NCI-H524 treated with DMSO at 0.1 percent for 48 hours (cell line): Measurements from ENCODE around the gene CDH9.

ENCODE experiments used
- DNase-seq: peaks from one replicate; lab custom pipeline; 2025; lab: John Stamatoyannopoulos, UW

The CDH9 gene, protein sequence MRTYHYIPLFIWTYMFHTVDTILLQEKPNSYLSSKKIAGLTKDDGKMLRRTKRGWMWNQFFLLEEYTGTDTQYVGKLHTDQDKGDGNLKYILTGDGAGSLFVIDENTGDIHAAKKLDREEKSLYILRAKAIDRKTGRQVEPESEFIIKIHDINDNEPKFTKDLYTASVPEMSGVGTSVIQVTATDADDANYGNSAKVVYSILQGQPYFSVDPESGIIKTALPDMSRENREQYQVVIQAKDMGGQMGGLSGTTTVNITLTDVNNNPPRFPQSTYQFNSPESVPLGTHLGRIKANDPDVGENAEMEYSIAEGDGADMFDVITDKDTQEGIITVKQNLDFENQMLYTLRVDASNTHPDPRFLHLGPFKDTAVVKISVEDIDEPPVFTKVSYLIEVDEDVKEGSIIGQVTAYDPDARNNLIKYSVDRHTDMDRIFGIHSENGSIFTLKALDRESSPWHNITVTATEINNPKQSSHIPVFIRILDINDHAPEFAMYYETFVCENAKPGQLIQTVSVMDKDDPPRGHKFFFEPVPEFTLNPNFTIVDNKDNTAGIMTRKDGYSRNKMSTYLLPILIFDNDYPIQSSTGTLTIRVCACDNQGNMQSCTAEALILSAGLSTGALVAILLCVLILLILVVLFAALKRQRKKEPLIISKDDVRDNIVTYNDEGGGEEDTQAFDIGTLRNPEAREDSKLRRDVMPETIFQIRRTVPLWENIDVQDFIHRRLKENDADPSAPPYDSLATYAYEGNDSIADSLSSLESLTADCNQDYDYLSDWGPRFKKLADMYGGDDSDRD

DNA sequence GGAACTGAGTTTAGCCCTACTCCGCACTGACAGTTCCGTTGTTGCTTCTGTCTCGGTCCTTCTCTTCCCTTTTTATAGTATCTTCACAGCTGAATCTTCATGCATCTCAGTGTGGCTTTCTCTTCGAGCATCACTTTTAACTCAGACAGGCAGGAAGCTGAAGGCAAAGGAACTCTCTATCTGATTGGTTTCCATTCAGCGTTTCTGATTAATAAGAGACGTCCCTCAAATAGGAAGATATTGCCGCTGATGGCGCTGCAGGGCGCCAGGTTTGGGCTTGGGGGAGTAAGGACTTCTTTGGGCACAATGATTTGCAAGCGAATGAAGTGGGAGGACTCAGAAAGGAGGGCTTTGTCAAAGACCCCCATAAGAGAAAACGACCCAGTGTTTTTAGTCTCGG lies at the start of gene CDH9:
Gene CDH9 (minus strand): TSS at position 111 of the 400 bp plus-strand sequence. CDS start 50,253 bp downstream, outside the sequence.
- DNase-seq, result no peak

DNA sequence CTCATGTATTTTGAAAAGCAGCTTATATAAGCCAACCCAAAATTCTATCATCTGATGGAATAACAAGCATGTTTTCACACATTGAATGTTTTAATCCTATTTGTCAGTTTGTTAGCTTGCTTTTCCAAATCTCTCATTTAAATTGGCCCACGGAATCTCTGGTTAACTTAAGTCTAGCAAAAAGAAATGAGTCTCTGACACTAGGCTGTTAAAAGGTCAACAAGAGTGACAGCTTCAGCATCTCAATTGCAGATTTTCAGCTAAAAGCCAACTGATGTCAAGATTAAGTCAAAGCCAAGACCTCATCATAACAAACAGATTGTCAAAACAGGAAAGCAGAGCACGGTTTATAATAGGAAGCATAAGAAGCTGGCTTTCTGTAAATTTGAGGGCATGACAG lies 49.4 kb upstream of the CDH9 start:
- DNase-seq, result no peak

DNA sequence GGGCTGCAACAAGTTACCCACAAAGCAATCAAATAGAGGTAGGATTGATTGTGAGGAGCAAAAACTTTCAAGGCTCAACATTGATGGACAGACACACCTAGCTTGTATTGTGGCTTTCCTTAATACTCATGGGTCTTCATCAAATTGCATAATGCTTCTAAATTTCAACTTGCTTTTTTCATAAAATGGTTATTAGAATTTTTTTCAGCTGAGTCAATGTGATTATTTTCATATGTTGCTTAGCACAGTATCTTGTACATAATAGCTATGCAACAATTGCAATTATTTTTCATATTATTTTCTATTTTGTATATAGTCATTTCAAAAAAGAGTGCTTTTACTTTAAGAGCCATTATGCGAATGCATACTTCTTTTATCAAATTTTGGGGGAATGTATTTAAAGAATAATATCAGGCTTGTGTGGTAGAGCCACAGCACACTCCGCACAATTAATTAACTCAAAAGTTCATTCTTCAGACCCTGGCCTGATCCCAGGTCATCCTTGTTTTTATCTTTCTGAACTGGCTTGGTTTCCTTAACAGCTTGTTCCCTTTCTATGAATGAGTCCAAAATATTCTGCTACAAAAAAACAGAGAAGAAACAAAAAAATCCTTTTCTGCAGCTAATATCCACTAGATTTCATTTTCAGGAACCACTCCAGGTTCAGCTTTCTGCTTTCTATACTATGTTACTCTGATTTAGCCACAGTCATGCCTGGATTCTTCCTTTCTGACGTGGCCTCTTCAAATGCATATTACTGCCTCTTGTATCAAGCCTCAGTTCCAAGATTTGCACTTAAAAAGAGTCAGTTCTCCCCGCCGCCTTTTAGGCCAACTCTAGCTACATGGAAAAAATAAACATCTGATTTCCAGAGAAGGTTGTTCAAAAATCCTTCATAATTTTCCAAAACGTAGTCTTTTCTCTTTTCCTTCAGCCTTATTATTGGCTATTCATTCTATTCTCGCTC lies 45.3 kb upstream of the CDH9 start:
- DNase-seq, result no peak

DNA sequence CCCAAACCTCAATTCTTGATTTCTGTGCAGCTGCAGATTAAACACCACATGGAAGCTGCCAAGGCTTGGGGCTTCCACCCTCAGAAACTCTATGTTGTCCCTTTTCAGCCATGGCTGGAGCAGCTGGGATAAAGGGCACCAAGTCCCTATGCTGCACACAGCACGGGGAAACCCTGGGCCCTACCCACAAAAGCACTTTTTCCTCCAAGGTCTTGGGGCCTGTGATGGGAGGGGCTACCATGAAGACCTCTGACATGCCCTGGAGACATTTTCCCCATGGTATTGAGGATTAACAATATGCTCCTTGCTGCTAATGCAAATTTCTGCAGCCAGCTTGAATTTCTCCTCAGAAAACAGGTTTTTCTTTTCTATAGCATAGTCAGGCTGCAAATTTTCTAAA lies 41.8 kb upstream of the CDH9 start:
- DNase-seq, result no peak

DNA sequence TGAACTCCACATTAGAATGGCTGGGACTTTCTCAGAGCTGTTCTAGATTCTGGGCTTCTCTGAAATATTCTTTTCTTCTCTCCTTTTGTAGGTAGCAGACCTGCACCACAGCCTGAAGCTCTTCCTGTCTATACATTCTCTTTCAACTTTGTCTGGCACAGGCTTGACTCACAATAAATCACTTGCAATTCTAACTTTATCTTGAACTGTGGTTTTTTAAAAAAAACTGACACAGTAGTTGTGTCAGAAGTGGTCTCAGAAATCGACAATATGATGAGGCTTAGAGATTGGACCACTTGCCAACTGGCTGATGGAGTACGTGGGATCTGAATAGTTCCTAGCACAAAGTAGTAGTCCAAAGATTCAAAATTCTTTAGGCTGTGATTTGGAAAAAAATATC lies 24.1 kb upstream of the CDH9 start:
- DNase-seq, result no peak

DNA sequence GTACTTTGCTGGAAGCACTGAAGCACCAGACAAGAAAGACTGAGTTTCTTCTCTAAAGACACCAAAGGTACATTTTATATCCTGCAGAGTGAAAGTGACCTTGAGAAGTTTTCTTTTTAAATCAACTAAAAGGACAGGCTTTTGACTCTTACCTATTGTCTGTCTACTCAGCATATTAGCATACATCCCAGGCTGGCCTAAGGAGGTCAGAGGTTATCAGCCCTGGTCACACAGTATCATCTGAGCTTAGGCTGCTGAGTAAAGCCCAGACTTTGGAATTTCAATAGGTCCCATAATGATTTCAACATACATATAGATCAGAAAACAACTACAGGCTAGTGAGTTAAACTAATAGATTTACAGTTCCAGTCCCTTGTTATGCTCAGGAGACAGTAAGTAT lies 10.1 kb upstream of the CDH9 start:
- DNase-seq, result no peak

DNA sequence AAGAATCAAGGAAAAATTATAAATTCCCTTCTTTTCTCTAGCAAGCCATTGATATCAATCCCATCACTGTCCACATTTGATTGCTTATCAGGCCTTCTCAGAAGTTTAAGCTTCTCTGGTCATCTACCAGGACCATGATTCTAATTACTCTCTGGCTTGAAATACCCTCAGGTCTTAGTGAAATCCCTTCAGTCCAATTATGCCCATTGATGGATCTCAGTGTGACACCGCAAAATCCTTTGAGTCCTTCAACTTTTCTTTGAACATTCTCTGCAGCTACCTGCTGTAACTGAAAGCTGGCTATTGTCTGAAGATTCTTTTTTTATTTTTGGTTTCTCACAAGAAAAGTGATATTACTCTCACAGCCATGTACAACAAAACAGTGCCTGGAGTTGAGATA lies 3.0 kb upstream of the CDH9 start:
- no peak for DNase-seq

DNA sequence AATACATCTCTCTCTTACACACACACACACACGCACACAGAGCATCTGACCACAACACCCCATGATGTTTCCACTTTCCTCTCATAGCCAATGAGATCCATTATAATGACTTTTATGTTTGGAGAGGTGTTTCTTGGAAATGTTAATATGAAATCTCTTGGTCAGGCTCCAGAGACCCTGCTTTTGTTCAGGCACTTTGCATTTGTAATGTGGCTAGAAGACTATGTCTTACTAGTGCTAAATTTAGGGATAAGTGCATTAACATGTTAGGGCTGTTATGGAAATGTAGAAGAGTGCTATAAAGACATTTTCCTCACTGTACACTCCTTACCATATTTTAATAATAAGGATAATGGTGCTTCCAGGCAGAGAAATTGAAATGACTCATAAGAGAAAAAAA lies 3.8 kb downstream of the CDH9 start:
- DNase-seq, result no peak

DNA sequence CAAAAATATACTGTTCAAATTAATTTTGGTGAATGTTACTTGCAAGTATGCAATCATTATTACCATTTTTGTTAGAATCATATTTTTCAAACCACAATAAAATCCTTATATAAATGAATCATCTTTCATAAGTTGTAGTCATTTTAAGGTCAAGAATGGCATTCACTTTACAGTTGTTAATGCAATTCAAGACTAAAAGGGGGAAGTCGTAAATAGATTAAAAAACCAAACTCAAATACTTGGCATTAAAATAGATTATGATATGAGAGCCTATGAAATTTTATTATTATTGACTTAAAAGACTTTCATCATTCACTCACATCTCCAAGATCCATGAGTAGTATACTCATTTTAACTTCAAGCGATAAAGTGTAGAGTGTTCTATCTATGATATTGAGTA lies 11.6 kb downstream of the CDH9 start:
- DNase-seq, result no peak

DNA sequence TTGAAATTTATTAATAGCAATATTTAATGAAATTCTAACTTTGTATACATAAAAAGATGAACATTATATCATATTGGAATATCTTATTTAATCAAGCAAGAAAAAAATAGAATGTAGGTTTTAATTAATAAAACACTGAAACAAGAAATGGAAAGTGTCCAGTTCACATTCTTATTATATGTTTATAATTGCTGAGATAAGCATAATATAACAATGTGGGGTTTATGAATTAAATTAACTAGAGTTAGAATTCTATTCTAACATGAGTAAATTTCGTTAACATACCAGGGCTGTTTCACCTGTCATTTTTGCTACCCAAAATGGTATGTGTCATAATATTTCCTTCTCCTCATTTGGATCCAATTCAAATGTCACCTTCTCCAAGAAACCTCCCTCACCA lies 12.3 kb downstream of the CDH9 start:
- DNase-seq, result no peak

DNA sequence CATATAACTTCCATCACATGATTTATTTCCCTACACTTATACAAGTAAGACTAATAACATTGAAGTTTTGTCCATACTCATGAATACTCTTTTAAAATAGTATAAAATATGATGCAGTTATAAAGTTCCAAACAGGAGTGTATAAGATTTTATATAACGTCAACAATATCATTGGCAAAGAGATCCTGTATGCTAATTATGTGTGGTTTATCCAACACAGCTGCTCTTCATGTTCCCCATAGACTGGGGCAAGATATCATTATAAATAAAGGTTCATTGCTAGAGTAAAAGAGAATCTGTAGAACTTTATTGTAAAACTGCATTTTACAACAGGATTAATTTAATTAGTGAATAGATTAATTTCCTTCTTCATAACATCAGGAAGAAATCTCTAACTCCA lies 16.9 kb downstream of the CDH9 start:
- no peak for DNase-seq

DNA sequence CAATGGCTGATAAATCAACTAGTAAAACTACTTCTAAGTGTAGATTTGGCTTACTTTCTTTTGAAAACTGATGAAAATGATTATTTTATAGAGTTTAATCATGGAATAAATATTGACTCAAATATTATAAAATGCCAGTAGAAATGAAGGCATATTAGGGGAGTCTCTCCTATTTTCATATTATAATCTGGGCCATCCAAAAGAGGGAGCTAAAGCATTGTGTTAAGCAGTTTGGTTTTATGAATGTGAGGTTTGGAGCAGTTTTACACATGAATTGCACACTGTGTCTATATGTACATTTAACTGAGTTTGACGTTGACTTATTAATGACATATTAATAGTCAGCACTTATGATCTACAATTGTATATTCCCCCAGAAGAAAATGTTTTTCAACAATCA lies 17.4 kb downstream of the CDH9 start:
- peak; percentile 55 for DNase-seq

DNA sequence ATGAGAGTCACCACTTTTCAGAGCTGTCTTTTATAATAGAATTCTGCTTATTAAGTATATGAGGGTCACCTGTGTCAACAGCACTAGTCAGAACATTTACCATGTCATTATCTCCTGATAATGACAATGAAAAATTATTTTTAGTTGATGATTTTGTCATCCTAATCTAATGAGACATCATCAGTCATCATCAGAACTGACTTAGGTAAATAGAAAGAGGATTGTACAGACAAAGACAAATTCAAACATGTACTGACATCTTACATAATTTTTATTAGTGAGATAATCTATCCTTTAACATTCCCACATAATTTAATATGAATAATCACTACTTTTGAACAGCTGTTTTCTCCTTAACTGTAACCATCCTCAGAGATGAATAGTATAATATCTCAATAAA lies 22.6 kb downstream of the CDH9 start:
- no peak for DNase-seq

DNA sequence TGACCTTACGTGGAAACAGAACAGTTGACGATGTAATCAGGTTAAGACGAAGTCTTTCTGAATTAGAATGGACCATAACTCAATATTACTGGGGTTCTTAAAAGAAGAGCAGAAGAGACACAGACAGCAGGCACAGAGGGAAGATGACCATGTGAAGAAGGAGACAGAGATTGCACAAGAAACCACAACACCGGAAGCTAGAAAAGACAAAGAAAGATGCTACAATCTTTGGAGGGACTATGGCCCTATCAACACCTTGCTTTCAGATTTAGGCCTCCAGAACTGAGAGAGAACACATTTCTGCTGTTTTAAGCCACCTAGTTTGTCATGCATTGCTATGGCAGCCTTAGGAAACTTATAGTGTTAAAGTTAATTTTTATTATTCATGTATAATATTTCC lies 27.1 kb downstream of the CDH9 start:
- no peak for DNase-seq

DNA sequence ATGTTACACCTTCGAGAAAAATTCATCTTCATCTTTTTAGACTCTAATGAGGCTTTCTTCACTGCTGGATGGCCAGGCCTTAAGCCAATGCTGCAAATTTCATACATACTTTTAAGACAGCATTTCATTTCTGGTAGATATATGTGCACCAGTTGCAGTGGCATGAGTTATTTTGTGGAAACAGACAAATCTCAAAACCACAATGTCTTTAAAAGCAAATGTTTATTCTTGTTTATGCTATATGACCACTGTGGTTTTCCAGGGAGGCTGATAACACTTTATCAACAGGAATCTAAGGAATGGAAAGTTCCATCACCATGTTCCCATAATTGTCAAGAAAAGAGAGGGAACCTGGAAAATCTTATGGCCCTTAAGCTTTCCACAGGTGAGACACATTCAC lies 27.7 kb downstream of the CDH9 start:
- no peak for DNase-seq

DNA sequence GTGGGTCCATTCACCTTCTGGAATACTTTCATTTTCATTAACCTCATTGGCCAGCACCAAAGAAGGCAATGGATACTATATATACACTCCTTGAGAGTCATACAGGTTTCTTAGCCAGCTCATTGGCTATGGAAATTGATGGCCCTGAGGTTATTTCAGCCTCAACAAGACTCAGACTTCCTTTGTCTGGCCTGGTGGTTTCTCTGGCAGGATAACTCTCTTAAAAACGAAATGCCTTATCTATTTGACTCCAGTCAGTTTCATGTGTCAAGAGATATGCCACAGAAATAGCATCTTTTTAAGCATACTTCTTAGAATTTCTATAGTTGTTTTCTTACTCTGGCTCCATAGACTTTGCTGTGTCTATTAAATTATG lies 28.9 kb downstream of the CDH9 start:
- DNase-seq, result no peak

DNA sequence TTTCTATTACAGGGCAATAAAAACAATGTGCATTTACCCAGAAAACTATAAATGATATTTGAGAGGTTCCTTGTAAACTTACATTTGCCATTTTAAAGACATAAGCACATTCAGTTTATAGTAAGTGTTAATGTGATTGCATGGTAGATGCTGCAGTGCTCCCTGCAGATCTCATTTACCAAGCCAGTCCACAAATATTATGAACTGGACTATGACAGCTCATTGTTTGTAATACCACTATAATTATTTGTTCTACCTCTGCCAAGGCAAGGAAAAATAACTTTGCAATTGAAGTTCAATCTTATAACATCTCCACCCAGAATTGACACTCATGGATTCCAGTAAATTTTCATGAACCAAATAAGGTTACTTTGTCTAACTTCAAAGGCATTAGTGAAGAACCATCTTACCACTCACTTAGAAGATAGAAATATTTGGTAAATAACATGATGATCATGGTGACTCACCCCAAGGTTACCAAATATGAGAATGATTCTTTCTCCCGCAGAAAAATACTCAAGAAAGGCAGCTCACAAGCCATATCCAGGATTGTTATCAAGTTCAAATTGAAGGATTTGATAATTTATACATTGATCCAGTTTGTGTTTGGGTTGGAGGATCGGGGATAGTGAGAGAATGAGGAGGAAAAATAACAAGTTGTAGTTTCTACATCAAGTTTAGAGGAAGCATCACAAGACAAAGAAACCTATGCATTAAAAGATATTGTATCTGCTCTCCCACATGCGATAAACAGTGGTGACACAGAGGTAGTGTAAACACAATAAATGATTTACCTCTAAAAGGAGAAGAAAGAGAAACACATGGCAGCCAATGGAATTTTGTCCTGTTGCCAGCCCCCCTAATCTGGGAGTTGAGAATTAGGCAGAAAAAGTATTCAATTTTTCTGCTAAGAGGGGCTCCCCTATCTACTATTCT lies 29.5 kb downstream of the CDH9 start:
- no peak for DNase-seq

DNA sequence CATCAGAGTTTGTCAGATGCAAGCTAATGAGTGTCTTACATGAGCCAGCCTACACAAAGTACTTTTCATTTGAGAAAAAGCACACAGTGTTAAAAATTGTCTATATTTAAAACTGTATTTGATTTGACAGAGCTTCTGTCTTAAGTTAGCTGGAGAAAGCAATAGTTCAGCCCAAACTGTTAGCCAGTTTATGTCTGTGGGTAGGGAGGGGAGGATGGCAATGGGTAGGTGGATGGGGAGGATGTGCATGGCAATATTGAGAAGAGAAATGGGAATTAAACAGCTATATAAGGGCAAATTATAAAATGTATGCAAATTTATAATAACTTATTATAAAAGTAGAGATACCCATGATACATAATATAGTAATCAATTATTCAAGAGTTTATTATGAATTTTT lies 31.3 kb downstream of the CDH9 start:
- no peak for DNase-seq

DNA sequence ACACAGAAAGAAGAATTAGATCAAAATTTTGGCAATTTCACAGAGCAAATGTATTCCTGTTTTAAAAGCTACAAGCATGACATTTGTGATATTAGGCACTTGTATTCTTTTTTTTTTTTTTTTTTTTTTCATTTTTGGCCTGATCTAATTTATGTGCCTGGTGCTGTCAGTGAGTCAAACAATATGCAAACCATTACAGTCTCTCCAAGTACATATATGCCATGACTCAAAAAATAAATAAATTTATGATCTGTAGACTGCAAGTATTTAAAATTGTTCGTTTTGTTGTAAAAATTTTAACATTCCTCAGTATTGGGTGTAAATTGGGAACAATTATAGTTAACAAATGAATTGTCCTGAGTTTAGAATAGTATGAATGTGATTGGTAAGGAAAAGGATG lies 51.4 kb downstream of the CDH9 start:
- DNase-seq, result no peak

DNA sequence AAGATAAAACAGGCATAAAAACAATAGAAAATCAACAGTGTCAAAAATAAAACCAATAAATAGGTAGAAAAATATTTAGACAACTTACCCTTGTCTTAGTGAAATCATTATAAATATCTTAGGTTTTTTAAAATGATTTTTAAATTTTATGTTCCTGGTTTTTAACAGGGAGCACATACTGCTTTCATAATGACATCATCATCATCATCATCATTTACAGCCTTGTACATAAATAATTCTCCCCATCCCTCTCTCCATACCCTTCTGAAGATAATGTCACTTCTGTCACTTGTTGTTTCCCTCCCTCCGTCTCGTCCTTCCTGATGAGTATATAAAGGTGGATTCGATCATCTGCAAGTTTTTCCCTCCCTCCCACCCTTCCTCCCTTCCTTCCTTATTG lies 56.6 kb downstream of the CDH9 start:
- no peak for DNase-seq

DNA sequence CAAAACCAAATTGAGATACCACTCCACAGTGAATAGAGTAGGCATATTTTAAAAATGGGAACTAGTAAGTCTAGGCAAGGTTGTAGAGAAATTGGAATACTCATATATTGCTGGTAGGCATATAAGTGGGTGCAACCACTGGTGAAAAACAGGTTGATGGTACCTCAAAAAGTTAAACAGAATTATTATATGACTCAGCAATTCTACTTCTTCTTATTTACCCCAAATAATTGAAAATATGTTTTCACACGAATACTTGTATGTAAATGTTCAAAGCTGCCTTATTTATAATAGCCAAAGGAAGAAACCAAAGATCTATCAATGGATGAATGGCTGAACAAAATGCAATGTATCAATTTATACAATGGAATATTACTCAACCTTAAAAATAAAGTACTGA lies 79.1 kb downstream of the CDH9 start:
- no peak for DNase-seq
